H1 (cell line): ENCODE measurements around the gene NFASC.
A peak's percentile ranks its signal among the peaks of the same experiment; 100 is the strongest.

Experiments
- CREB1 ChIP-seq: IDR thresholded peaks from 2 replicates; pipeline ENCODE4 v1.6.1; 2012; ENCODE audit warnings: inconsistent platforms
- CTCF ChIP-seq, 3 experiments: IDR thresholded peaks; 1 replicate in 2 of 3; 2 replicates in 1 of 3; pipeline versions ENCODE4 v1.5.1 to v1.6.1; 2011; ENCODE audit warnings: low read length in 3 of 3, mild to moderate bottlenecking in 3 of 3, inconsistent platforms in 2 of 3, low read depth in 1 of 3, moderate library complexity in 1 of 3; ENCODE audit not compliant: insufficient read depth in 1 of 3; ENCODE audit errors: control extremely low read depth in 1 of 3
- EP300 ChIP-seq, 2 experiments: IDR thresholded peaks; 1 replicate in 1 of 2; 2 replicates in 1 of 2; pipeline ENCODE4 v1.6.1; 2011 to 2012; ENCODE audit warnings: low read depth in 2 of 2, low read length in 2 of 2, mild to moderate bottlenecking in 2 of 2, borderline replicate concordance in 1 of 2, inconsistent platforms in 1 of 2, moderate library complexity in 1 of 2
- JUN ChIP-seq: IDR thresholded peaks from 2 replicates; pipeline ENCODE4 v1.6.1; 2011; ENCODE audit warnings: low read depth, mild to moderate bottlenecking, improper control_type of control experiment, low read length
- KDM1A ChIP-seq: fragments of 200-600, 300-600 bp; sonication (generic); IDR thresholded peaks from 2 replicates; pipeline ENCODE4 v1.7.1; 2016; ENCODE audit warnings: mild to moderate bottlenecking, low read length, borderline replicate concordance
- POLR2A ChIP-seq, 2 experiments: IDR thresholded peaks; 1 replicate in 1 of 2; 2 replicates in 1 of 2; pipeline ENCODE4 v1.6.1; 2011; ENCODE audit warnings: low read depth in 2 of 2, low read length in 2 of 2, mild to moderate bottlenecking in 2 of 2; ENCODE audit errors: control extremely low read depth in 1 of 2
- RXRA ChIP-seq: IDR thresholded peaks from 2 replicates; pipeline ENCODE4 v1.6.1; 2011; ENCODE audit warnings: low read depth, mild to moderate bottlenecking, low read length, moderate library complexity; ENCODE audit not compliant: insufficient read depth

- TF ChIP-seq CTCF (IDR thresholded peaks at IDR 0.05; ENCODE audit: control extremely low read depth in 1 of 3, insufficient read depth in 1 of 3, low read depth in 1 of 3, low read length in 3 of 3): peak in 2 of 3 experiments; percentile 19 to 35; a peak in 3 of 4 replicates
- TF ChIP-seq POLR2A (IDR thresholded peaks at IDR 0.05; ENCODE audit: control extremely low read depth in 1 of 2, low read depth in 2 of 2, low read length in 2 of 2): no peak
- no peak for TF ChIP-seq RXRA
- no peak for TF ChIP-seq KDM1A
- TF ChIP-seq CREB1: no peak
- TF ChIP-seq JUN: no peak
- TF ChIP-seq EP300 (IDR thresholded peaks at IDR 0.05; ENCODE audit: borderline replicate concordance in 1 of 2, low read depth in 2 of 2, low read length in 2 of 2): no peak
Measured at GRCh38 chr1:204828352-204828850, 42.3 kb upstream of the NFASC start.
